Inferior parietal cortex (tissue), 1 donor: Measurements from ENCODE around the gene SMIM13.

ENCODE experiments used
- DNase-seq: peaks from one replicate; pipeline ENCODE4 v3.0.0-alpha.2; 2016; ENCODE audit errors: extremely low spot score

The SMIM13 gene

GRCh38 chr6:11093626-11094410 lies at the start of gene SMIM13:
Gene SMIM13 (plus strand): TSS chr6:11093834. CDS start chr6:11094314, 480 bp downstream.
- peak; percentile 98 for DNase-seq

- DNase-seq, result no peak
Observed at GRCh38 chr6:11043961-11044711, 49.5 kb upstream of the SMIM13 start, which contains the start of gene ELOVL2. Gene ELOVL2 (minus strand): TSS chr6:11044305. CDS start chr6:11044230, 75 bp downstream.

GRCh38 chr6:11044712-11045167 lies 48.9 kb upstream of the SMIM13 start:
- DNase-seq, result no peak

GRCh38 chr6:11050731-11051130 lies 42.9 kb upstream of the SMIM13 start:
- DNase-seq, result no peak

DNA sequence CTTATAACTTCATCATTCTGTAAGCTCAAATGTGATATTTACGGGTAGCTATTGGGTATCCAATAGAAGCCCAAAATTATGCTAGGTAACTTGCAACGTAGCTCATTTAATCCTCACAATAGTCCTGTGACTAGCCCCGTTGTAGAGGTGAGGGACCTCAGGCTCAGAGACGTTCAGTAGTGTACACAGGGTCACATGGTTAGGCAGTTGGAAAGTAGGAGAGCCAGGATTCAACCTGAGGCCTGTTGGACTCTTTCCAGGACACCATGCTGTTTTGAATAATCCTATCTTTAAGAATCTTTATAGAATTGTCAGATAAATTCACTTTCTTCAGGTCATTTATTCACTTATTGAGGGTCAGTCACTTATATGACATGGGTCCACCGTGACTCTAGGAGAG lies 40.3 kb upstream of the SMIM13 start:
- no peak for DNase-seq

DNA sequence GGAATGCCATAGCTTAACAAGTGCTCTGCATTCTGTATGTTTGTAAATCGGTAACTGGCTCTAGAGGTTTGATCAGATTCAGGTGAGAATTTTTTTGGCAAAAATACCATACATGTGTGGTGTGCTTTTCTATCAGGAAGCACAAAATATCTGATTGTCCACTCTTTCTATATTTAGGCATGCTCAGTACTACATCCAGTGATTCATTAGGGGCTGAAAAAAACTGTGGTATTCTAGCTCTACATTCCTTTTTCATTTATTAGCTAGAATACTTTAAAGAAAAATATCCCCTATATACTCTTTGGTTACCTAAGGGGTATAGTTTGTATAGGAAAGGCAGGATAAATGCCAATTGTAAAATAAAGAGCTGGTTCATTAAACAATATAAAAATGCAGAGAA lies 38.9 kb upstream of the SMIM13 start:
- DNase-seq, result no peak

- DNase-seq, result no peak
Observed at GRCh38 chr6:11055127-11055627, 38.5 kb upstream of the SMIM13 start.

DNA sequence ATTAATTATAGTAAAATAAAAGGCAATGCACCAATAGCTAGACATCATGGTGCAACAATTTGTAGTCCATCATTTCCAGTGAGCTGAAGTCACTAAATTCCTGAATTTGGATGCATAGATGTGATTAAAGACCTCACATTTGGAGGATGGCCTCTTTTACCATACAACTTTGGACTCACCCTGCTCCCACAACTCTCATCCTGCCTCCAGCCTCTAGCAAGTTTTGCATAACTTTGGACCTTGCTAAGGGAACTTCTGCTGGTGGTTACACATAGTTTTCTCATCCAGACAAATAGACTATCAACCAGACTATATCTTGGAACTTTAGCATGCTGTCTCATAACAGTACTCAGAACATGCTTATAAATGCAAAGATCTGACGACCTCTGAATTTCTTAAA lies 36.8 kb upstream of the SMIM13 start:
- no peak for DNase-seq

GRCh38 chr6:11058406-11058805 lies 35.2 kb upstream of the SMIM13 start:
- DNase-seq, result no peak

GRCh38 chr6:11062083-11062482 lies 31.6 kb upstream of the SMIM13 start:
- no peak for DNase-seq

DNA sequence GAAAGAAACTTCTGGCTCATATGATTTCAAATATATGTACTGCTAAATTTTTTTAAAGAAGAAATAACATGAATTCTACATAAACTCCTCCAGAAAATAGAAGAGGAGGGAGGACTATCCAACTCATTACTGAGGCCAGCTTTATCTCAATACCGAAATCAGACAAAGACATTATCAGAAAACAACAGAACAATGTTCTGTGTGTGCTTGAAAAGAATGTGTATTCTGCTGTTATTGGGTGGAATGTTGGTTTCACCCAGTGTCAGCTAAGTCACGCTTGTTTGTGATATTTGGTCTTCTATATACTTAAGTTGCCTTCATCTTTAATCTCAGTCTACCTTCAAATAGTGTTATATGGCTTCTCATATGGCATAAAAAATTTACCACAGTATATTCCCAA lies 30.9 kb upstream of the SMIM13 start:
- DNase-seq, result no peak

GRCh38 chr6:11064836-11065235 lies 28.8 kb upstream of the SMIM13 start:
- peak; percentile 60 for DNase-seq

DNA sequence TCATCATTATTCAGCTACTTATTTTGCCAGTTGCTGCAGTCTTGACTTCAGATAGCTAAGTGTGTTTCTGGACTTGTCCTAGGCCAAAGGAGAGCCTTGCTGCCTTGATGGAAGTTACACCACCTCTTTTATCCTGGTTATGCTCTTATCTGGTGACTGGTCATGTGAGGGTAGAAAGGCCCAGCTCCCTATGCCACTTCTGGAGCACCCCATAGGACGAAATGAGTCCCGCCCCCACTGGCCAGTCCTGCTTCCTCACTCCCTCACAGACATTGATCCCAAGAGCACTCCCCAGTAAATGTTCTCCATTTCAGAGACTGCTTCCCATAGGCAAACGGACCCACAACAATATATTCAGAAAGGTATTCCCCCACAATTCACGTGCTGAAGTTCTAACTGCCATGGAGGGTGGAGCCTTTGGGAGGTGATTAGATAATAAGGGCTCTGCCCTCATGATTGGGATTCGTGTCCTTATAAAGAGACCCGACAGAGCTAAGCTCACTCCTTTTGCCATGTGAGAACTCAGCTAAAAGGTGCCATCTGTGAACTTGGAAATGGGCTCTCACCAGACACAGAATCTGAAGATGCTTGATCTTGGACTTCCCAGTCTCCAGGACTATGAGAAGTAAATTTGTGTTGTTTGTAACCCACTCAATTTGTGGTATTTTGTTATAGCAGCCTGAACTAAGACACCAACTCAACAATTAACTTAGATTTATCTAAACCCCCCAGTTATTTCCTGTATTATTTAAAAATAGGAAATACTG lies 28.0 kb upstream of the SMIM13 start:
- no peak for DNase-seq

- no peak for DNase-seq
Observed at GRCh38 chr6:11066505-11067347, 26.9 kb upstream of the SMIM13 start.

GRCh38 chr6:11067348-11067747 lies 26.3 kb upstream of the SMIM13 start:
- no peak for DNase-seq

DNA sequence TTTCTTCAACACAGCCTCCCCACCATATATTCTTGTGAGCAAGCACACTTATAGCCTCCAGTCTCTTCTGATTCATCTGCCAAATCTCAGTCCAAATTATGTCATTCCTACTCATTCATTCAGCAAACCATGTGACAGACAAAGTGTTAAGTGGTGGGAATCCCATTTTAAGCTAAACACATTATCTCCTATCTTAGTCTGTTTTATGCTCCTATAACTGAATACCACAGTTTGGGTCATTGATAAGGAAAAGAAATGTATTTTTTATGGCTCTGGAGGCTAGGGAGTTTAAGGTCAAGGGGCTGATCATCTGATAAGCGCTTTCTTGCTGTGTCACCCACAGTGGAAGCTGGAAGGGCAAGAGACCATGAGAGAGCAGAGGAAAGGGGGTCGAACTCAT lies 23.9 kb upstream of the SMIM13 start:
- DNase-seq, result no peak

DNA sequence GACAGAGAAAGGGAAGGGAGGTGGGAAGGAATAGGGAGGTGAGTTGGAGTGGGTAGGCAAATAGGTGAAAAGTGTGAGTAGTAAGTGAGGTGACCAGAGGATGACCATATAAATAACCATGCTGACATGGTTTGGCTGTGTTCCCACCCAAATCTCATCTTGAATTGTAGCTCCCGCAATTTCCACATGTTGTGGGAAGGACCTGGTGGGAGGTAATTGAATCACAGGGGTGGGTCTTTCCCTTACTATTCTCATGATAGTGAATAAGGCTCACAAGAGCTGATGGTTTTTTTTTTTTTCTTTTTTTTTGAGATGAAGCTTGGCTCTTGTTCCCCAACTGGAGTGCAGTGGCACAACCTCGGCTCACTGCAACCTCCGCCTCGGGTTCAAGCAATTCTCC lies 21.5 kb upstream of the SMIM13 start:
- no peak for DNase-seq

DNA sequence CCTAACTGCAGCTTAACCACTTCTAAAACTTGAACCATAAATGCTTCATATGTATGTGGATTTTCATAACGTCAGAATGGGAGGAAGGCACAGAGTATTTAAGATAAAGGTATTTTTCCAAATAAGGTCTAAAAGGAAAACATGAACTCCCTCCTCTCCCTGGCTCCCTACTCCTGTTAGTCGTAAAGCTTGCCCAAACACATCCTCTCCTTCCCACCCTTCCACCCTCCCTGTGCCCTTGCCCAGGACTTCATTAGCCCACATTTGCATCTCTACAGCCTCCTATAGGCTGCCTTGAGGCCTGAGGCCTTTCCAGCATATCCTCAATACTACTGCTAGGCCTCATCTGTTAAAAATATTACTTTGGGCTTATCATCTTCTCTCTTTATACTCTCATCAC lies 17.1 kb upstream of the SMIM13 start:
- DNase-seq, result no peak

- no peak for DNase-seq
Observed at GRCh38 chr6:11078266-11078665, 15.4 kb upstream of the SMIM13 start.

GRCh38 chr6:11080296-11080695 lies 13.3 kb upstream of the SMIM13 start:
- DNase-seq, result no peak

DNA sequence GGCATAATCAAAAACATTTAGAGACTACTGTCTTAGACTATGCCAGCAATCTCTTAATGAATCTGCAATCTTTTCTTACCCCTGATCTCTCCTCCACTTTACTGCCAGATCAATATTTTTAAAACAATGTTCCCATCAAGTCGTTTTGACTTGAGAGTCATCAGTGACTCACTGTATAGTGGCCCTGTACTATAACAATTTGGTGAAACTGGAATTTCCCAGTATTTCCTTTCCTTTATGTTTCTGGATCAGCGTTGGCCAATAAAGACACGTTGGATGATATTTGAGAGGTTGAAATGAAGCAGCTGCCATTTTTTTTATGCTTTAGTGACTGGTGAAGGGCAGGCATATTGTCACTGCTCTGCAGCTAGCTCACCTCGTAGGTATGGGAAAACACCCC lies 10.1 kb upstream of the SMIM13 start:
- no peak for DNase-seq
